HepG2 (cell line): ENCODE results near the gene TRIM8. TPM values are rescaled to one million over a fixed set of nuclear protein-coding genes. Genes with fewer than 3 reads are reported as not detected.

Experiments used
- ARNT2 ChIP-seq: sonication (generic); formaldehyde crosslinking; IDR thresholded peaks from 2 replicates; pipeline ENCODE4 v1.8.0; 2022; ENCODE audit warnings: mild to moderate bottlenecking, low read depth, missing genetic modification reagents, moderate library complexity
- ATF3 ChIP-seq: sonication (generic); formaldehyde crosslinking; IDR thresholded peaks from 2 replicates; pipeline ENCODE4 v1.4.0; 2020; ENCODE audit warnings: missing genetic modification reagents
- HNF1B ChIP-seq: sonication (generic); formaldehyde crosslinking; IDR thresholded peaks from 2 replicates; pipeline ENCODE4 v1.5.1; 2020; ENCODE audit warnings: mild to moderate bottlenecking, moderate library complexity, missing genetic modification reagents
- MLLT10 ChIP-seq: sonication (generic); formaldehyde crosslinking; IDR thresholded peaks from 2 replicates; pipeline ENCODE4 v1.4.0; 2020; ENCODE audit warnings: missing genetic modification reagents
- MTF1 ChIP-seq: sonication (generic); formaldehyde crosslinking; IDR thresholded peaks from 2 replicates; pipeline ENCODE4 v1.5.0; 2020; ENCODE audit warnings: missing genetic modification reagents
- RFXAP ChIP-seq: sonication (generic); formaldehyde crosslinking; IDR thresholded peaks from 2 replicates; pipeline ENCODE4 v1.4.0; 2020; ENCODE audit warnings: missing genetic modification reagents, borderline replicate concordance
- SMAD9 ChIP-seq: sonication (generic); formaldehyde crosslinking; IDR thresholded peaks from 2 replicates; pipeline ENCODE4 v1.5.1; 2020; ENCODE audit warnings: mild to moderate bottlenecking, missing genetic modification reagents
- SMC3 ChIP-seq: IDR thresholded peaks from 2 replicates; pipeline ENCODE4 v1.6.1; 2011; ENCODE audit warnings: low read length, improper control_type of control experiment
- SP5 ChIP-seq: IDR thresholded peaks from 2 replicates; pipeline ENCODE4 v1.6.1; 2016; ENCODE audit warnings: low read depth, borderline replicate concordance
- ZBTB8A ChIP-seq: sonication (generic); formaldehyde crosslinking; IDR thresholded peaks from 2 replicates; pipeline ENCODE4 v1.4.0; 2020; ENCODE audit warnings: mild to moderate bottlenecking, low read depth, missing genetic modification reagents, borderline replicate concordance
- ZC3H4 ChIP-seq: sonication (generic); formaldehyde crosslinking; IDR thresholded peaks from 2 replicates; pipeline ENCODE4 v1.4.0; 2020; ENCODE audit warnings: missing genetic modification reagents, borderline replicate concordance
- ZNF230 ChIP-seq: sonication (generic); formaldehyde crosslinking; IDR thresholded peaks from 2 replicates; pipeline ENCODE4 v1.4.0; 2020; ENCODE audit warnings: mild to moderate bottlenecking, missing genetic modification reagents
- ZNF891 ChIP-seq: sonication (generic); formaldehyde crosslinking; IDR thresholded peaks from 2 replicates; pipeline ENCODE4 v1.5.0; 2020; ENCODE audit warnings: mild to moderate bottlenecking, missing genetic modification reagents
- polyA plus RNA-seq, 8 experiments: library from polyadenylated mRNA; depleted of rRNA in 3 of 8; stranded (reverse) in 7 of 8; unstranded in 1 of 8; fragments of >200 nt; fragmentation: Illumina TruSeq in 4 of 8; extraction: Trizol in 4 of 8; gene quantifications; 2 replicates each; pipeline versions ENCODE4 v1.2.1 to v1.2.3, GENCODE V29; 2011 to 2016; ENCODE audit warnings: low read depth in 4 of 8, missing spikeins in 1 of 8, mixed read lengths in 1 of 8; ENCODE audit not compliant: insufficient read depth in 1 of 8
- total RNA-seq, 5 experiments: library from RNA; depleted of rRNA; stranded (reverse); fragments of >200 nt; fragmentation: Illumina TruSeq; extraction: Trizol; gene quantifications; 2 replicates each; pipeline ENCODE4 v1.2.3, GENCODE V29; 2016; ENCODE audit warnings: low read depth in 1 of 5
- TF ChIP-seq, protein P1 (sequence below): IDR thresholded peaks from 2 replicates; pipeline ENCODE4 v1.6.1; 2016; ENCODE audit warnings: low read depth, control low read depth
- TF ChIP-seq, protein P2 (sequence below): sonication (generic); formaldehyde crosslinking; IDR thresholded peaks from 2 replicates; pipeline ENCODE4 v1.4.0; 2020; ENCODE audit warnings: missing genetic modification reagents
- TF ChIP-seq, protein P3 (sequence below): sonication (generic); formaldehyde crosslinking; IDR thresholded peaks from 2 replicates; pipeline ENCODE4 v1.4.0; 2020; ENCODE audit warnings: missing genetic modification reagents, borderline replicate concordance

Gene TRIM8
- total and polyA plus RNA-seq, 2 of the 13 experiments (the other 11 are each of a cell fraction or from before 2014, with no cell fraction given) = 38.9 to 66.5 TPM

GRCh38 chr10:102660888-102661657 lies 16.8 kb downstream of the TRIM8 start (continued):
- TF ChIP-seq ZNF230 (CRISPR knock-in tag) (no peak), HNF1B (CRISPR knock-in tag) (peak; percentile 71), MTF1 (CRISPR knock-in tag) (no peak), RFXAP (CRISPR knock-in tag) (no peak), ATF3 (no peak), ARNT2 (CRISPR knock-in tag) (no peak), ZC3H4 (no peak), ZBTB8A (no peak), ZNF891 (CRISPR knock-in tag) (no peak), SMAD9 (CRISPR knock-in tag) (no peak), MLLT10 (no peak), SP5 (CRISPR knock-in tag) (peak; percentile 81), SMC3 (no peak)
- TF ChIP-seq, protein P1, sequence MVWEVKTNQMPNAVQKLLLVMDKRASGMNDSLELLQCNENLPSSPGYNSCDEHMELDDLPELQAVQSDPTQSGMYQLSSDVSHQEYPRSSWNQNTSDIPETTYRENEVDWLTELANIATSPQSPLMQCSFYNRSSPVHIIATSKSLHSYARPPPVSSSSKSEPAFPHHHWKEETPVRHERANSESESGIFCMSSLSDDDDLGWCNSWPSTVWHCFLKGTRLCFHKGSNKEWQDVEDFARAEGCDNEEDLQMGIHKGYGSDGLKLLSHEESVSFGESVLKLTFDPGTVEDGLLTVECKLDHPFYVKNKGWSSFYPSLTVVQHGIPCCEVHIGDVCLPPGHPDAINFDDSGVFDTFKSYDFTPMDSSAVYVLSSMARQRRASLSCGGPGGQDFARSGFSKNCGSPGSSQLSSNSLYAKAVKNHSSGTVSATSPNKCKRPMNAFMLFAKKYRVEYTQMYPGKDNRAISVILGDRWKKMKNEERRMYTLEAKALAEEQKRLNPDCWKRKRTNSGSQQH = no peak
- TF ChIP-seq, protein P2, sequence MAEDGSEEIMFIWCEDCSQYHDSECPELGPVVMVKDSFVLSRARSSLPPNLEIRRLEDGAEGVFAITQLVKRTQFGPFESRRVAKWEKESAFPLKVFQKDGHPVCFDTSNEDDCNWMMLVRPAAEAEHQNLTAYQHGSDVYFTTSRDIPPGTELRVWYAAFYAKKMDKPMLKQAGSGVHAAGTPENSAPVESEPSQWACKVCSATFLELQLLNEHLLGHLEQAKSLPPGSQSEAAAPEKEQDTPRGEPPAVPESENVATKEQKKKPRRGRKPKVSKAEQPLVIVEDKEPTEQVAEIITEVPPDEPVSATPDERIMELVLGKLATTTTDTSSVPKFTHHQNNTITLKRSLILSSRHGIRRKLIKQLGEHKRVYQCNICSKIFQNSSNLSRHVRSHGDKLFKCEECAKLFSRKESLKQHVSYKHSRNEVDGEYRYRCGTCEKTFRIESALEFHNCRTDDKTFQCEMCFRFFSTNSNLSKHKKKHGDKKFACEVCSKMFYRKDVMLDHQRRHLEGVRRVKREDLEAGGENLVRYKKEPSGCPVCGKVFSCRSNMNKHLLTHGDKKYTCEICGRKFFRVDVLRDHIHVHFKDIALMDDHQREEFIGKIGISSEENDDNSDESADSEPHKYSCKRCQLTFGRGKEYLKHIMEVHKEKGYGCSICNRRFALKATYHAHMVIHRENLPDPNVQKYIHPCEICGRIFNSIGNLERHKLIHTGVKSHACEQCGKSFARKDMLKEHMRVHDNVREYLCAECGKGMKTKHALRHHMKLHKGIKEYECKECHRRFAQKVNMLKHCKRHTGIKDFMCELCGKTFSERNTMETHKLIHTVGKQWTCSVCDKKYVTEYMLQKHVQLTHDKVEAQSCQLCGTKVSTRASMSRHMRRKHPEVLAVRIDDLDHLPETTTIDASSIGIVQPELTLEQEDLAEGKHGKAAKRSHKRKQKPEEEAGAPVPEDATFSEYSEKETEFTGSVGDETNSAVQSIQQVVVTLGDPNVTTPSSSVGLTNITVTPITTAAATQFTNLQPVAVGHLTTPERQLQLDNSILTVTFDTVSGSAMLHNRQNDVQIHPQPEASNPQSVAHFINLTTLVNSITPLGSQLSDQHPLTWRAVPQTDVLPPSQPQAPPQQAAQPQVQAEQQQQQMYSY (CRISPR knock-in tag) = no peak
- TF ChIP-seq, protein P3, sequence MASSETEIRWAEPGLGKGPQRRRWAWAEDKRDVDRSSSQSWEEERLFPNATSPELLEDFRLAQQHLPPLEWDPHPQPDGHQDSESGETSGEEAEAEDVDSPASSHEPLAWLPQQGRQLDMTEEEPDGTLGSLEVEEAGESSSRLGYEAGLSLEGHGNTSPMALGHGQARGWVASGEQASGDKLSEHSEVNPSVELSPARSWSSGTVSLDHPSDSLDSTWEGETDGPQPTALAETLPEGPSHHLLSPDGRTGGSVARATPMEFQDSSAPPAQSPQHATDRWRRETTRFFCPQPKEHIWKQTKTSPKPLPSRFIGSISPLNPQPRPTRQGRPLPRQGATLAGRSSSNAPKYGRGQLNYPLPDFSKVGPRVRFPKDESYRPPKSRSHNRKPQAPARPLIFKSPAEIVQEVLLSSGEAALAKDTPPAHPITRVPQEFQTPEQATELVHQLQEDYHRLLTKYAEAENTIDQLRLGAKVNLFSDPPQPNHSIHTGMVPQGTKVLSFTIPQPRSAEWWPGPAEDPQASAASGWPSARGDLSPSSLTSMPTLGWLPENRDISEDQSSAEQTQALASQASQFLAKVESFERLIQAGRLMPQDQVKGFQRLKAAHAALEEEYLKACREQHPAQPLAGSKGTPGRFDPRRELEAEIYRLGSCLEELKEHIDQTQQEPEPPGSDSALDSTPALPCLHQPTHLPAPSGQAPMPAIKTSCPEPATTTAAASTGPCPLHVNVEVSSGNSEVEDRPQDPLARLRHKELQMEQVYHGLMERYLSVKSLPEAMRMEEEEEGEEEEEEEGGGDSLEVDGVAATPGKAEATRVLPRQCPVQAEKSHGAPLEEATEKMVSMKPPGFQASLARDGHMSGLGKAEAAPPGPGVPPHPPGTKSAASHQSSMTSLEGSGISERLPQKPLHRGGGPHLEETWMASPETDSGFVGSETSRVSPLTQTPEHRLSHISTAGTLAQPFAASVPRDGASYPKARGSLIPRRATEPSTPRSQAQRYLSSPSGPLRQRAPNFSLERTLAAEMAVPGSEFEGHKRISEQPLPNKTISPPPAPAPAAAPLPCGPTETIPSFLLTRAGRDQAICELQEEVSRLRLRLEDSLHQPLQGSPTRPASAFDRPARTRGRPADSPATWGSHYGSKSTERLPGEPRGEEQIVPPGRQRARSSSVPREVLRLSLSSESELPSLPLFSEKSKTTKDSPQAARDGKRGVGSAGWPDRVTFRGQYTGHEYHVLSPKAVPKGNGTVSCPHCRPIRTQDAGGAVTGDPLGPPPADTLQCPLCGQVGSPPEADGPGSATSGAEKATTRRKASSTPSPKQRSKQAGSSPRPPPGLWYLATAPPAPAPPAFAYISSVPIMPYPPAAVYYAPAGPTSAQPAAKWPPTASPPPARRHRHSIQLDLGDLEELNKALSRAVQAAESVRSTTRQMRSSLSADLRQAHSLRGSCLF (CRISPR knock-in tag) = no peak
